Small intestine (tissue), 7 donors: Measurements from ENCODE around the gene LILRB1. TPM values are rescaled to one million over a fixed set of nuclear protein-coding genes. Genes with fewer than 3 reads are reported as not detected.
A peak's percentile ranks its signal among the peaks of the same experiment; 100 is the strongest.
"Not testable (repeated sequence)": the region's sequence is repeated elsewhere in the genome, so short reads cannot be mapped to it uniquely, and the experiment has no call there.

Source experiments
- DNase-seq, 2 donors: peaks; one replicate each; pipeline versions ENCODE4 v3.0.0 to v3.0.0-alpha.2; 2013
- FAIRE-seq: peaks from 2 replicates; lab custom pipeline; 2012; peaks lifted over from hg19 to GRCh38; lab: Jason Lieb, UNC
- H3K27ac ChIP-seq, 3 donors: one replicate each; pipeline ENCODE4 v1.5.1; 2013; ENCODE audit warnings: low read length in 2 of 3, mild to moderate bottlenecking in 2 of 3, control low read depth in 1 of 3, inconsistent platforms in 1 of 3, low read depth in 1 of 3, moderate library complexity in 1 of 3
- H3K27me3 ChIP-seq, 3 donors: one replicate each; pipeline ENCODE4 v1.6.1; 2013; ENCODE audit warnings: low read length in 3 of 3, inconsistent platforms in 1 of 3; ENCODE audit not compliant: control insufficient read depth in 3 of 3, insufficient read depth in 3 of 3
- H3K36me3 ChIP-seq, 3 donors: one replicate each; pipeline ENCODE4 v1.6.1; 2013; ENCODE audit warnings: low read length in 3 of 3, inconsistent platforms in 1 of 3, low read depth in 1 of 3, mild to moderate bottlenecking in 1 of 3, moderate library complexity in 1 of 3; ENCODE audit not compliant: control insufficient read depth in 3 of 3, insufficient read depth in 2 of 3
- H3K4me1 ChIP-seq, 3 donors: one replicate each; pipeline ENCODE4 v1.6.1; 2013; ENCODE audit warnings: low read length in 2 of 3, inconsistent platforms in 1 of 3, low read depth in 1 of 3, mild to moderate bottlenecking in 1 of 3, moderate library complexity in 1 of 3; ENCODE audit not compliant: control insufficient read depth in 3 of 3, insufficient read depth in 2 of 3
- H3K4me3 ChIP-seq, 3 donors: one replicate each; pipeline ENCODE4 v1.5.1; 2013; ENCODE audit warnings: low read length in 3 of 3, control low read depth in 1 of 3, inconsistent platforms in 1 of 3, low read depth in 1 of 3, mild to moderate bottlenecking in 1 of 3, moderate library complexity in 1 of 3
- H3K9me3 ChIP-seq, 2 donors: one replicate each; pipeline ENCODE4 v1.6.1; 2013; ENCODE audit warnings: low read depth in 1 of 2, low read length in 1 of 2; ENCODE audit not compliant: control insufficient read depth in 2 of 2, insufficient read depth in 1 of 2
- WGBS, 3 donors: extraction: QIAGEN DNeasy Blood & Tissue Kit; methylation state at CpG; one replicate each; pipeline ENCODE4 v1.1.7; 2013; 5-methylcytosine and 5-hydroxymethylcytosine counted together
- polyA plus RNA-seq, 4 donors: library from polyadenylated mRNA; stranded (reverse) in 3 of 4; unstranded in 1 of 4; fragments of 200-250 nt in 3 of 4; fragments of 120-200 nt in 1 of 4; gene quantifications; one replicate each; pipeline versions ENCODE4 v1.2.1 to v1.2.3, GENCODE V29; 2013
- donor health status: healthy with polysubstance abuse.
- donor health status: control.
- donor health status: control.
- donor health status: Bipolar disorder and iron deficiency.
- donor health status: healthy.

The LILRB1 gene
- polyA plus RNA-seq, 4 donors, result 0.45 to 3.5 (median 1.8) TPM

GRCh38 chr19:54674021-54674617 lies 43.8 kb downstream of the LILRB1 start:
- Histone ChIP-seq H3K27me3 (peaks cover 0 to 6% (median 0%) of the 10 kb centered on the region in 3 donors), H3K4me3 (no peak overlapping the region), H3K27ac (no peak overlapping the region), H3K36me3 (no peaks in the 10 kb centered on the region), H3K4me1 (no peaks in the 10 kb centered on the region), H3K9me3 (no peaks in the 10 kb centered on the region)
- peak in 1 of 2 donors; percentile 18 for DNase-seq
- no peak for FAIRE-seq
- 41 to 54% (median 43%) methylated on average over 2 of the region's 2 CpGs for WGBS, 3 donors

DNA sequence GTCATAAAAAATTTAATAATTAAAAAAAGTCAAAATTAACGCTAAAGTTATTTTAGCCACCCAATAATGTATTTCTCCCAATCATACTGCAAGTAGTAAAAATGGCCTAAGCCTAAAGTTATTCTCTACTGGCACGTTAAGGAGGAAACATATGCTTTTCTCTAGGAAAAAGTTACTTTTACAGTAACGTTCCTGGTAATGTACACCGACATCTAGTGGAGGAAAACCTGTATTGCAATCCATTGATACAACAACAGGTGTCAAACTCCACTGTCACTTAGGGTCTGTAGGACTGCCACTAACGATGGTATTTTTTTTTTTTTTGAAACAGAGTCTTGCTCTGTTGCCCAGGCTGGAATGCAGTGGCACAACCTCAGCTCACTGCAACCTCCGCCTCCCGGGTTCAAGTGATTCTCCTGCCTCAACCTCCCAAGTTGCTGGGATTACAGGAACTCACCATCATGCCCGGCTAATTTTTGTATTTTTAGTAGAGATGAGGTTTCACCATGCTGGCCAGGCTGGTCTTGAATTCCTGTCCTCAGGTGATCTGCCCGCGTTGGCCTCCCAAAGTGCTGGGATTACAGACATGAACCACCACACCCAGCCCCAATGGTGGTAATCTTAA lies 46.0 kb downstream of the LILRB1 start:
- not testable (repeated sequence) for H3K27me3 ChIP-seq, H3K9me3 ChIP-seq, H3K4me1 ChIP-seq, H3K36me3 ChIP-seq, H3K4me3 ChIP-seq, H3K27ac ChIP-seq, FAIRE-seq
- peak; percentile 29 to 42 for DNase-seq
- 27 to 28% (median 27%) methylated on average over 10 of the region's 10 CpGs for WGBS, 3 donors

- Histone ChIP-seq H3K4me3 (no peak overlapping the region), H3K36me3 (no peaks in the 10 kb centered on the region), H3K27me3 (no peaks in the 10 kb centered on the region), H3K4me1 (no peaks in the 10 kb centered on the region), H3K9me3 (no peaks in the 10 kb centered on the region), H3K27ac (no peak overlapping the region)
- 49 to 63% (median 60%) methylated on average over 4 of the region's 4 CpGs for WGBS, 3 donors
- no peak for FAIRE-seq
- DNase-seq, result no peak
These were observed 46.9 kb downstream of the LILRB1 start for GRCh38 chr19:54677217-54677616.

GRCh38 chr19:54681596-54681995 lies 51.3 kb downstream of the LILRB1 start:
- H3K27me3 ChIP-seq, H3K4me3 ChIP-seq, H3K9me3 ChIP-seq, DNase-seq, H3K36me3 ChIP-seq, FAIRE-seq, H3K4me1 ChIP-seq, H3K27ac ChIP-seq: not testable (repeated sequence)
- WGBS, 3 donors, result 84 to 89% (median 85%) methylated on average over 12 of the region's 12 CpGs

DNA sequence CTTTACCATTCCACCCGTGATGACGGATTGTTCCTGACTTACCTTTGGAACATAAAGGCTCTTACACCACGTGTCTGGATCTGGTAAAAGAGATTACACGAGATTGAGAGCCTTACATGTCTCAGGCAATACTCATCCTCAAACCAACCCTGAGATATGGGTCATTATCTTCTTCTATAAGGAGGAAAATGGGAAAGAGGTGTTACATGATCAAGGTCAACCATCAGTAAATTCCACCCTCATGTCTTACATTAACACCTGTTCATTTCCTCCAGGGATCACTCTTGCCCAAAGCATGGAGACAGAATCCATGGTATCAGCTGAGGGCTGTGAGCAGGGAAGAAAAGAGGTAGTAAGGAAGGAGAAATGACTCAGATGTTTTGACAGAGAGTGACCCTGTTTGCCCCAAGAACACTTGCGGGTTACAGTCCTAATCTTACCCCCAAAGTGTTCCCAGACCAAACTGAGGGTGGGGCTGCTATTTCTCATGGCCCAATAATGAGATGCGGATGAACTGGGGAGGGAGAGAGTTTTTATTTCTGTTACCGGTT lies 52.1 kb downstream of the LILRB1 start:
- no peaks in the 10 kb centered on the region for H3K27me3 ChIP-seq
- no peak overlapping the region for H3K27ac ChIP-seq
- H3K36me3 ChIP-seq, result no peaks in the 10 kb centered on the region
- DNase-seq, result no peak
- FAIRE-seq, result no peak
- no peaks in the 10 kb centered on the region for H3K9me3 ChIP-seq
- no peak overlapping the region for H3K4me3 ChIP-seq
- no peaks in the 10 kb centered on the region for H3K4me1 ChIP-seq
- 52 to 61% (median 61%) methylated on average over 7 of the region's 7 CpGs for WGBS, 3 donors

GRCh38 chr19:54684527-54684926 lies 54.2 kb downstream of the LILRB1 start:
- no peak overlapping the region for H3K27ac ChIP-seq
- no peak overlapping the region for H3K4me3 ChIP-seq
- no peaks in the 10 kb centered on the region for H3K36me3 ChIP-seq
- no peaks in the 10 kb centered on the region for H3K9me3 ChIP-seq
- no peak for FAIRE-seq
- 29 to 33% (median 31%) methylated on average over 3 of the region's 3 CpGs for WGBS, 3 donors
- no peaks in the 10 kb centered on the region for H3K27me3 ChIP-seq
- no peaks in the 10 kb centered on the region for H3K4me1 ChIP-seq
- DNase-seq, result peak in 1 of 2 donors; percentile 11

Other genes starting within 250 kb of the LILRB1 start
- gene TTYH1, start 215.0 kb upstream of the LILRB1 start, polyA plus RNA-seq, result 10 to 100 TPM in 1 of 4 donors, 1 to 10 TPM in 1, not detected in 2; 1.5 to 10.1 TPM
- 100 to 1,000 TPM in 1 of 4 donors, 10 to 100 TPM in 3; 51.6 to 214 (median 87.2) TPM for gene LENG8, start 181.3 kb upstream of the LILRB1 start, polyA plus RNA-seq
- gene LENG9, start 166.7 kb upstream of the LILRB1 start, polyA plus RNA-seq, result 10 to 100 TPM in 2 of 4 donors, 1 to 10 TPM in 2; 8.7 to 14.1 (median 10.5) TPM
- gene CDC42EP5, start 157.2 kb upstream of the LILRB1 start, polyA plus RNA-seq, result 100 to 1,000 TPM; 131 to 215 (median 163) TPM
- under 1 TPM in 2 of 4 donors, not detected in 2; 0.09 to 0.33 TPM for gene LAIR2, start 127.7 kb upstream of the LILRB1 start, polyA plus RNA-seq
- gene LILRA2, start 56.7 kb upstream of the LILRB1 start, polyA plus RNA-seq, result 1 to 10 TPM in 2 of 4 donors, under 1 TPM in 1, not detected in 1; 0.34 to 1.1 (median 1.1) TPM
- gene LILRA1, start 36.9 kb upstream of the LILRB1 start, polyA plus RNA-seq, result under 1 TPM; 0.22 to 0.61 (median 0.42) TPM
- 1 to 10 TPM; 1.1 to 4.6 (median 2.9) TPM for gene LILRB4, start 32.5 kb downstream of the LILRB1 start, polyA plus RNA-seq
- not detected for gene KIR3DL3, start 94.0 kb downstream of the LILRB1 start, polyA plus RNA-seq
- under 1 TPM in 1 of 4 donors, not detected in 3; 0.06 TPM for gene KIR2DL3, start 108.0 kb downstream of the LILRB1 start, polyA plus RNA-seq
- under 1 TPM in 2 of 4 donors, not detected in 2; 0.04 to 0.07 TPM for gene KIR2DL1, start 139.3 kb downstream of the LILRB1 start, polyA plus RNA-seq
- under 1 TPM in 2 of 4 donors, not detected in 2; 0.09 to 0.10 TPM for gene KIR2DL4, start 173.1 kb downstream of the LILRB1 start, polyA plus RNA-seq
- under 1 TPM in 1 of 4 donors, not detected in 3; 0.04 TPM for gene KIR3DL1, start 186.0 kb downstream of the LILRB1 start, polyA plus RNA-seq
- gene KIR2DS4, start 202.2 kb downstream of the LILRB1 start, polyA plus RNA-seq, result under 1 TPM in 2 of 4 donors, not detected in 2; 0.04 TPM
- under 1 TPM in 1 of 4 donors, not detected in 3; 0.07 TPM for gene KIR3DL2, start 220.0 kb downstream of the LILRB1 start, polyA plus RNA-seq
- under 1 TPM in 2 of 4 donors, not detected in 2; 0.06 to 0.22 TPM for gene FCAR, start 243.8 kb downstream of the LILRB1 start, polyA plus RNA-seq